T-cell (primary cell): ENCODE results near the gene PRKAG3. TPM values are rescaled to one million over a fixed set of nuclear protein-coding genes. Genes with fewer than 3 reads are reported as not detected.

ENCODE experiments used
- ATAC-seq, 4 experiments: fragments of 200-7000 bp in 3 of 4; fragments of 150-1000 bp in 1 of 4; cut with Tn5 transposase; replicated peaks in 1 of 4; 1 replicate in 3 of 4; 2 replicates in 1 of 4; pipeline ENCODE4 v1.10.0; 2021; ENCODE audit warnings: moderate library complexity in 3 of 4, mild to moderate bottlenecking in 2 of 4, moderate number of reproducible peaks in 1 of 4
- CTCF ChIA-PET, 2 donors: fragments of 300-600 bp; sonication (Branson Sonifier 250); formaldehyde crosslinking; loops; one replicate each; lab custom pipeline; 2022; ENCODE audit warnings: antibody characterized with exemption in 2 of 2; lab: Charles Lee
- POLR2A ChIA-PET, 2 donors: fragments of 300-600 bp; sonication (Branson Sonifier 250); formaldehyde crosslinking; loops; one replicate each; lab custom pipeline; 2022; ENCODE audit warnings: antibody characterized with exemption in 2 of 2; lab: Charles Lee
- DNase-seq, 35 experiments: peaks; one replicate each; pipeline versions ENCODE4 v3.0.0 to v3.0.0-alpha.2; 2013 to 2023
- H3K27ac ChIP-seq: one replicate; pipeline ENCODE4 v1.5.1; 2013; ENCODE audit warnings: low read length
- H3K27me3 ChIP-seq, 2 experiments: replicated peaks in 1 of 2; 1 replicate in 1 of 2; 2 replicates in 1 of 2; pipeline versions ENCODE4 v1.6.1 to v1.7.0; 2013; ENCODE audit warnings: low read length in 1 of 2, mixed read lengths in 1 of 2; ENCODE audit not compliant: control insufficient read depth in 2 of 2, insufficient read depth in 2 of 2; ENCODE audit errors: extremely low read depth in 1 of 2
- H3K36me3 ChIP-seq, 2 donors: 1 replicate in 1 of 2; 2 replicates in 1 of 2; pipeline versions ENCODE4 v1.6.1 to v1.7.0; 2013; ENCODE audit warnings: low read length in 1 of 2; ENCODE audit not compliant: control insufficient read depth in 2 of 2, insufficient read depth in 1 of 2; ENCODE audit errors: extremely low read depth in 1 of 2
- H3K4me1 ChIP-seq, 2 experiments: 1 replicate in 1 of 2; 2 replicates in 1 of 2; pipeline versions ENCODE4 v1.6.1 to v1.7.0; 2013; ENCODE audit warnings: low read length in 2 of 2, mixed read lengths in 1 of 2; ENCODE audit not compliant: insufficient read depth in 2 of 2, control insufficient read depth in 1 of 2; ENCODE audit errors: extremely low read depth in 1 of 2
- H3K4me3 ChIP-seq, 2 donors: 1 replicate in 1 of 2; 2 replicates in 1 of 2; pipeline versions ENCODE4 v1.5.1 to v1.7.0; 2013; ENCODE audit warnings: mild to moderate bottlenecking in 2 of 2, low read length in 1 of 2, moderate library complexity in 1 of 2; ENCODE audit not compliant: control insufficient read depth in 1 of 2; ENCODE audit errors: extremely low read depth in 1 of 2
- H3K9me3 ChIP-seq: 2 replicates; pipeline ENCODE4 v1.7.0; 2013
- H3K27ac Mint-ChIP-seq, 2 donors: one replicate each; pipeline ENCODE4 v1.8.0; 2020 to 2021; ENCODE audit warnings: mild to moderate bottlenecking in 2 of 2, mixed read lengths in 2 of 2
- H3K27me3 Mint-ChIP-seq, 2 donors: one replicate each; pipeline ENCODE4 v1.8.0; 2021 to 2022; ENCODE audit warnings: mixed read lengths in 2 of 2
- H3K36me3 Mint-ChIP-seq: one replicate; pipeline ENCODE4 v1.8.0; 2021; ENCODE audit warnings: mixed read lengths
- H3K4me1 Mint-ChIP-seq, 3 donors: one replicate each; pipeline ENCODE4 v1.8.0; 2020 to 2022; ENCODE audit warnings: mixed read lengths in 3 of 3, mild to moderate bottlenecking in 1 of 3
- H3K4me3 Mint-ChIP-seq, 3 donors: one replicate each; pipeline ENCODE4 v1.8.0; 2020 to 2022; ENCODE audit warnings: mild to moderate bottlenecking in 3 of 3, mixed read lengths in 3 of 3, moderate library complexity in 3 of 3
- H3K9me3 Mint-ChIP-seq, 3 donors: one replicate each; pipeline ENCODE4 v1.8.0; 2020 to 2022; ENCODE audit warnings: mixed read lengths in 3 of 3
- WGBS: methylation state at CpG from one replicate; pipeline ENCODE4 v1.1.5; 2013; ENCODE audit warnings: missing lambda C conversion rate; ENCODE audit not compliant: insufficient coverage; 5-methylcytosine and 5-hydroxymethylcytosine counted together
- total RNA-seq, 35 experiments: library from RNA in 6 of 35; stranded (reverse) in 6 of 35; fragments of 120-200 nt in 1 of 35; gene quantifications; one replicate each; pipeline versions ENCODE4 v1.2.1 to v1.2.4 and lab custom pipeline; 2013 to 2026

The PRKAG3 gene
- total RNA-seq, 5 donors from 2014 or later (not counting 1 experiment from before 2014, with no cell fraction given): not detected

DNA sequence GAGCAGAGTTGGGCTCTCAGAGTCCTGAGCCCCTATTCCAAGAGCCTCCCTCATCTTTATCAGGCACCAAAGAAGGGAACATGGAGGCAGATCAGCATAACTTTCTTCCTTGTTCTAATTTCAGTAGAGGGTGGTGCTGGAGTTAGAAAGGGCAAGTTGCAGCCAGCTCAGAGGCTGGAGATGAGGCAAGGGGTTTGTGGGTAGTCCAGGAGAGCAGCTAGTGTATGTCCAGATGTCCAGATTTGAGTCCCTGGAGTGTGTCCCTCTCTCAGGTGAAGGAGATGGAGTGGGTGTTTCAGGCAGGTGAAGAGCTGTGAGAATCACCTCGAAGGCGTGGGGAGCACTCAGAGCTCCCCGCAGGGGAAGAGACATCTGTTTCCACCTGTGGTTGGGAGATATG, 478 bp upstream of the PRKAG3 start:
- Histone ChIP-seq H3K27ac (no peak overlapping the region), H3K36me3 (no peaks in the 10 kb centered on the region), H3K27me3 (peaks cover 3 to 63% of the 10 kb centered on the region in 2 experiments), H3K4me1 (no peaks in the 10 kb centered on the region), H3K4me3 (no peak overlapping the region), H3K9me3 (no peaks in the 10 kb centered on the region)
- ChIA-PET CTCF (no interaction called here), POLR2A (no interaction called here)
- WGBS: 76% methylated on average over 2 of the region's 3 CpGs
- DNase-seq: no peak
- Mint-ChIP-seq H3K27ac (no peak overlapping the region), H3K27me3 (peaks cover 39 to 47% of the 10 kb centered on the region in 2 donors), H3K36me3 (no peaks in the 10 kb centered on the region), H3K4me3 (no peak overlapping the region), H3K4me1 (no peaks in the 10 kb centered on the region), H3K9me3 (peaks cover 0 to 2% (median 2%) of the 10 kb centered on the region in 3 donors)
- no peak for ATAC-seq

GRCh38 chr2:218830526-218831306, 887 bp downstream of the PRKAG3 start:
- H3K27me3 Mint-ChIP-seq: peaks cover 37 to 47% of the 10 kb centered on the region in 2 donors
- H3K9me3 Mint-ChIP-seq: no peaks in the 10 kb centered on the region

DNA sequence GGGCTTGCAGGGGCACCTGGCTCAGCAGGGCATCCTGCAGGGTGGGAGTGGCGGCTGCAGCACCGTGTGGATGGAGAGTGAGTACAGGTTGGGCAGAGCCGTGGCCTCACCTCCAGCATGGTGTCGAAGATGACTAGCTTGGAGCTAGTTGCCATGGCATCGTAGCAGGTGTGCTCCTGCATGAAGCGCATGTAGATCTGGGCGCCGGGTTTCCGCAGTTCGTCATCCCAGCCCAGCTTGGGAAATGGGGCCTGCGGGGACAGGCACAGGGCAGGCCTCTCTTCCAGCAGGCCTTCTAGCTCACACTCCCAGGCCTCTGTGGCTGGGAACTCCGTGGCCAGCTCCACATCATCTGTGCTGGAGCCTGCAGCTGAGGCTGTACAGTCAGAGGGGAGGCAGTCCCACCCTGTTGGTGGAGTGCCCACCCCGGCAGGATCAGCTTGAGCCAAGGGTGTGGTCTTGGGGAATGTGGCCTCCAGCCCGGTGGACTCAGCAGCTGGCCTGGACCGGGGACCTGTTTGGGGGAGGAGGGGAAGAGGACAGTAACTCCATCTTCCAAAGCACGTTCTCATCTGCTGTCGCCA, 1.6 kb downstream of the PRKAG3 start:
- Histone ChIP-seq H3K36me3 (no peaks in the 10 kb centered on the region), H3K4me3 (no peak overlapping the region), H3K27ac (no peak overlapping the region), H3K9me3 (no peaks in the 10 kb centered on the region), H3K4me1 (no peaks in the 10 kb centered on the region), H3K27me3 (peaks cover 3 to 64% of the 10 kb centered on the region in 2 experiments)
- no peaks in the 10 kb centered on the region for H3K36me3 Mint-ChIP-seq
- peaks cover 37 to 45% of the 10 kb centered on the region in 2 donors for H3K27me3 Mint-ChIP-seq
- 78% methylated on average over 14 of the region's 17 CpGs for WGBS
- ATAC-seq (no peak), DNase-seq (no peak)
- CTCF ChIA-PET: interaction anchor here in 1 of 2 donors (1.0 kb wide), 1 partner anchor 25 kb away, joined by 3 read pairs; no protein-coding TSS in a partner anchor
- H3K27ac Mint-ChIP-seq: no peak overlapping the region
- H3K4me3 Mint-ChIP-seq: no peak overlapping the region
- no peaks in the 10 kb centered on the region for H3K4me1 Mint-ChIP-seq
- POLR2A ChIA-PET: no interaction called here
- no peaks in the 10 kb centered on the region for H3K9me3 Mint-ChIP-seq

More at GRCh38 chr2:218830526-218831306, 887 bp downstream of the PRKAG3 start:
- Histone ChIP-seq H3K27me3 (peaks cover 3 to 64% of the 10 kb centered on the region in 2 experiments), H3K36me3 (no peaks in the 10 kb centered on the region), H3K4me3 (no peak overlapping the region), H3K4me1 (no peaks in the 10 kb centered on the region), H3K9me3 (no peaks in the 10 kb centered on the region), H3K27ac (no peak overlapping the region)
- H3K27ac Mint-ChIP-seq: no peak overlapping the region
- DNase-seq (no peak), ATAC-seq (no peak)
- no peaks in the 10 kb centered on the region for H3K36me3 Mint-ChIP-seq
- POLR2A ChIA-PET: no interaction called here
- no peaks in the 10 kb centered on the region for H3K4me1 Mint-ChIP-seq
- 100% methylated on average over 1 of the region's 3 CpGs for WGBS
- CTCF ChIA-PET: interaction anchor here in 1 of 2 donors (1.0 kb wide), 1 partner anchor 24 kb away, joined by 3 read pairs; no protein-coding TSS in a partner anchor
- no peak overlapping the region for H3K4me3 Mint-ChIP-seq

DNA sequence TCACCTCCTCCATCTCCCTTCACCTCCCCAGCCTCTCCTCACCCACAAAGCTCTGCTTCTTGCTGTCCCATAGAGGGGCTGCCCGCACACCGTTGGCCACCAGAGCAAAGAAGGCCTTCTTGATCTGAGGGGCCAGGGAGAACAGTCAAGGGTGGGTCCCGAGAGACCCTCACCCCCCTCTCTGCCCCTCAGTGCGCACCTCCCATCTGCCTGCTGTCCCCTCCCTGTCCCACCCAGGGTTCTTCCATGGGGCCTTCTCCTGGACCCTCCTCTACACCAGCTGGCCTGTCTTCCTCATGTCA, 3.2 kb downstream of the PRKAG3 start:
- Mint-ChIP-seq H3K4me1 (no peaks in the 10 kb centered on the region), H3K36me3 (no peaks in the 10 kb centered on the region), H3K27me3 (peaks cover 38 to 43% of the 10 kb centered on the region in 2 donors), H3K27ac (no peak overlapping the region), H3K4me3 (no peak overlapping the region), H3K9me3 (no peaks in the 10 kb centered on the region)
- ATAC-seq (no peak), DNase-seq (no peak)
- H3K4me3 ChIP-seq: no peak overlapping the region
- ChIA-PET POLR2A (interaction anchor here in 1 of 2 donors (0.6 kb wide), 1 partner anchor 246 kb away, joined by 3 read pairs; no protein-coding TSS in a partner anchor), CTCF (no interaction called here)
- H3K36me3 ChIP-seq: no peaks in the 10 kb centered on the region
- no peaks in the 10 kb centered on the region for H3K4me1 ChIP-seq
- no peak overlapping the region for H3K27ac ChIP-seq
- peaks cover 0 to 60% of the 10 kb centered on the region in 2 experiments for H3K27me3 ChIP-seq
- 88% methylated on average over 3 of the region's 4 CpGs for WGBS
- no peaks in the 10 kb centered on the region for H3K9me3 ChIP-seq

DNA sequence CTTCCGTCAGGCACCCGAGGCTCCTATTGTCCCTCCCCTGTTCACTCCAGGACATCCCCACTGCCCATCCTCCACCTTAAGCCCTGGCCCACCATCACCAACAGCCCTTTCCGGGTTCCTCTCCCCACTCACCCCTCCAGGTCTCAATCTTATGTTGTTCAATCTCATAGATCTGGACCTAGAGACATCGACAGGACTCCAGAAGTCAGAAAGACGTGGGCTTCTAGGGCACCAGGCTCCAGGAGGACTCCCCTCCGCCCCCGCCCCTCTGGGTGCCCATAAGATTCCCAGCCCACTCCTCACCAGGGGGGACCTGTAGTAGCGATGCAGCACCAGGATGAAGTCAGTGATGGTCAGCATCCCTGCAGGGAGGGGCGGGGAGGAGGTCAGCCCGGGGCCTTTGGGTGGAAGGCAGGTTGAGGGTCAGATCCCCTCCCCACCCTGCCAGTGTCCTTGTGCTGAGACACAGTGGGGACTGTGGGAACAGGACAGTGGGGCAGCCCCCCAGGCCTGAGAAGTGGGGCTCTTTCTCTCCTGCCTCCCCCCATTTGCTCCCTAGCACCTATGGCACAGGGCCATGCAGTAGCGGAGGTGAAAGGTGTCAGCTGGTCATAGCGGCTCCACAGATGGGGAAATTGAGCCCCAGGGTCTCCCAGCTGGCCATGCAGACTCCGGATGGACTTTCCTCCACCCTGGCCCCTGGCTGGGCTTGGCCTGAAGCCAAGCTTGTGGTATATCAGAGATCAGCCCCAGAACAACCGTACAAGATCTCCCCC, 3.7 kb downstream of the PRKAG3 start:
- POLR2A ChIA-PET: interaction anchor here in 1 of 2 donors (0.6 kb wide), 1 partner anchor 245 kb away, joined by 3 read pairs; no protein-coding TSS in a partner anchor
- no peak overlapping the region for H3K27ac Mint-ChIP-seq
- no peaks in the 10 kb centered on the region for H3K36me3 ChIP-seq
- CTCF ChIA-PET: no interaction called here
- no peaks in the 10 kb centered on the region for H3K36me3 Mint-ChIP-seq
- WGBS: 63% methylated on average over 9 of the region's 14 CpGs
- H3K9me3 ChIP-seq: no peaks in the 10 kb centered on the region
- DNase-seq (no peak), ATAC-seq (no peak)
- no peak overlapping the region for H3K27ac ChIP-seq
- no peak overlapping the region for H3K4me3 ChIP-seq
- no peak overlapping the region for H3K4me3 Mint-ChIP-seq
- no peaks in the 10 kb centered on the region for H3K9me3 Mint-ChIP-seq
- H3K27me3 Mint-ChIP-seq: peaks cover 34 to 43% of the 10 kb centered on the region in 2 donors
- no peaks in the 10 kb centered on the region for H3K4me1 Mint-ChIP-seq
- H3K4me1 ChIP-seq: no peaks in the 10 kb centered on the region
- peaks cover 0 to 59% of the 10 kb centered on the region in 2 experiments for H3K27me3 ChIP-seq

DNA sequence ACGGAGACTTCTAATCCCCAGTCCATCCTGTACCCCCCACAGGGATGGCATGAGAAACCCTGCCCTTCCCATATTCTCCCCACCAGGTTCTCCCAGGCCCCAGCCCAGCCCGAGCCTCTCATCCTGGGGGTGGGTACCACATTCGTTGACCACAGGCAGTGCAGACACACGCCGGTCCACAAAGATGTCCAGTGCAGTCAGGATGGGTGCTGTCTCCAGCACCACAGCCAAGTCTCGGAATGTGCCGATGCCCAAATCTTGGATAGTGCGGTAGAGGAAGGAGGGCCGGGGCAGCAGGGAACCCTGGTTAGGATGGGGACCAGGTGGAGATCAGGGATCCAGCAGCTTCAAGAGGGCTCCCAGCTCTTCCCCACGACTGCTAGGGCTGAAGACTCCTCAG, 4.8 kb downstream of the PRKAG3 start:
- ATAC-seq (no peak), DNase-seq (no peak)
- H3K4me3 ChIP-seq: no peak overlapping the region
- ChIA-PET CTCF (no interaction called here), POLR2A (no interaction called here)
- no peaks in the 10 kb centered on the region for H3K4me1 Mint-ChIP-seq
- H3K36me3 ChIP-seq: no peaks in the 10 kb centered on the region
- no peaks in the 10 kb centered on the region for H3K36me3 Mint-ChIP-seq
- no peak overlapping the region for H3K27ac ChIP-seq
- H3K27me3 ChIP-seq: peaks cover 0 to 52% of the 10 kb centered on the region in 2 experiments
- H3K4me3 Mint-ChIP-seq: no peak overlapping the region
- H3K9me3 Mint-ChIP-seq: no peaks in the 10 kb centered on the region
- WGBS: 85% methylated on average over 7 of the region's 10 CpGs
- H3K27ac Mint-ChIP-seq: no peak overlapping the region
- no peaks in the 10 kb centered on the region for H3K9me3 ChIP-seq
- no peaks in the 10 kb centered on the region for H3K4me1 ChIP-seq
- peaks cover 26 to 36% of the 10 kb centered on the region in 2 donors for H3K27me3 Mint-ChIP-seq
